Stimulated activated CD8-positive, alpha-beta memory T cell treated with anti-CD3 and anti-CD28 coated beads, Interleukin-12 subunit alpha, Interleukin-12 subunit beta, amount 100 ng/mL, for 24 hours (primary cell): ENCODE measurements around the gene CTSA.
"Not testable (repeated sequence)": the region's sequence is repeated elsewhere in the genome, so short reads cannot be mapped to it uniquely, and the experiment has no call there.

Experiments used
- DNase-seq: peaks from one replicate; pipeline ENCODE4 v3.0.0-alpha.2; 2020; ENCODE audit errors: extremely low read depth

Gene CTSA

DNA sequence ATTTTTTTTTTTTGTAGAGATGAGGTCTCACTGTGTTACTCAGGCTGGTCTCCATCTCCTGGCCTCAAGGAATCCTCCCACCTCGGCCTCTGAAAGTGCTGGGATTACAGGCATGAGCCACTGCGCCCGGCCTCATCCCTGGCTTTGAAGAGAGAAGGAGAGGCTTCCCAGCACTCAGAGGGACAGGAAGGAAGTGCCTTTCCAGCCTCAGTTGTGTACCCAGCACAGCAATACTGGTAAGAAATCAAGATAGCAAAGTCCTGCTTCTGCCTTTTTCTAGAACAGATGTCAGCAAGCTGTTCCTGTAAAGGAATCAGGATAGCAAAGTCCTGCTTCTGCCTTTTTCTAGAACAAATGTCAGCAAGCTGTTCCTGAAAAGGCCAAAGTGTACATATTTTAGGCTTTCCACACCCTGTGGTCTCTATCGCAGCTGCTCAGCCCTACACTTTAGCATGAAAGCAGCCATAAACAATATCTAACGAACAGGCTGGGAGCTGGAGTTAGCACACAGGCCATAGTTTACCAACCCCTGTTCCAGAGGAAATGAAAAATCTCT lies 27.1 kb downstream of the CTSA start:
- DNase-seq = no peak

DNA sequence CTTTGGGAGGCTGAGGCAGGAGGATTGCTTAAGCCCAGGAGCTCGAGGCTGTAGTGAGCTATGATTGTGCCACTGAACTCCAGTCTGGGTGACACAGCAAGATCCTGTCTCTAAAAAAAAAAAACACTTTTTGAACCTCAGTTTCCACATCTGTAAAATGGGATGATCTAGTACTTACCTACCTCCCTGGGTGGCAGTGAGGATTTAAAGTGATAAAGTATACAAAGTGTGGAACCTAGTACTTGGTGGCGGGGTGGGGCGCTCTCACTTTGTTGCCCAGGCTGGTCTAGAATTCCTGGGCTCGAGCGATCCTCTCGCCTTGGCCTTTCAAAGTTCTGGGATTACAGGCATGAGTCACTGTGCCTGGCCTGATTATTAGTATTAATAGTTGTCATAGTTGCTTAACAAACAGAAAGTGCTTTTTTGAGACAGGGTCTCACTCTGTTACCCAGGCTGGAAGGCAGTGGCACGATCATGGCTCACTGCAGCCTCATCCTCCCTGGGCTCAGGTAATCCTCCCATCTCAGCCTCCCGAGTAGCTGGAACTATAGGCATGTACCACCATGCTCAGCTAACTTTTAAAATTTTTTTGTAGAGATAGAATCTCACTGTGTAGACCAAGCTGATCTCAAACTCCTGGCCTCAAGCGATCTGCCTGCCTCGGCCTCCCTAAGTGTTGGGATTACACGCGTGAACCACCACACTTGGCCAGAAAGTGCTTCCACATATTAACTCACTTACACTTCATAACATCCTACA lies 27.8 kb downstream of the CTSA start:
- no peak for DNase-seq

DNA sequence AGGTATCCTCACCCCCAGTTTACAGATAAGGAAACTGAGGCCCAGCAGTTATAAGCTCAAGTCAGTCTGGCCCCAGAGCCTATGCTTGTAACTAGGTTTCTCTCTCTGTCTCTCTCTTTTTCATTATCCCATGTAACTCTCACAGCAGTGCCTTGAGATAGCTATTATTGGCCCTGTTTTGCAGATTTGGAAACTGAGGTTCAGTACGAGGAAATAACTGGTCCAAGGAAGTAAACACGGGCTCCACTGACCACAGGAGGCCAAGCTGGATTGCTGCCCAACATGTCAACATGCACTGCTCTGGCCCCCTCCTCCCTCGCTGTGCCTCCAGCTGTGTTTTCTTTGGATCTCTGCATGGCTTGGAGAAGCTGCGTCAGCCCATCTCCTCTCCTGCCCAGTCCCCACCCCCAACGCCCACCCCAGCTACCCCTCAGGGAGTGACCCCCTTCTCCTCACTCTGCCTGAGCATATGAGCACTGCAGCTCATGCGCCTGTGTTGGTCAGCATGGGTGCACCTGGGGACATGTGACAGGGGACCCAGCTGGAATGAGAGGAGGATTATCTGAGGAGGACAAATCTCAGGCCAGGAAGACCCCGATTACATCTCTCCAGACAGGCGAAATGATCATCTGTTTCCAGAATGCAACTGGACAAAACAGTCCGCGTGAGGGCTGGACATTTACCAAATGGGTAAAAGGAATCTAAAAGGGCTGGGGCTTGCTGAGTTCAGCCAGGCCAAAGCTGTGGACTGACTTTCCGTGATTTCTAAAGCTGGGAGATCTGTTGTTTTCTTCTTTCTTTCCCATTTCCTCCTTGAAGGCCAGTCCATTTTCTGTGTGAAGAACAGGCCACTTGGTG lies 28.6 kb downstream of the CTSA start:
- DNase-seq = no peak

DNA sequence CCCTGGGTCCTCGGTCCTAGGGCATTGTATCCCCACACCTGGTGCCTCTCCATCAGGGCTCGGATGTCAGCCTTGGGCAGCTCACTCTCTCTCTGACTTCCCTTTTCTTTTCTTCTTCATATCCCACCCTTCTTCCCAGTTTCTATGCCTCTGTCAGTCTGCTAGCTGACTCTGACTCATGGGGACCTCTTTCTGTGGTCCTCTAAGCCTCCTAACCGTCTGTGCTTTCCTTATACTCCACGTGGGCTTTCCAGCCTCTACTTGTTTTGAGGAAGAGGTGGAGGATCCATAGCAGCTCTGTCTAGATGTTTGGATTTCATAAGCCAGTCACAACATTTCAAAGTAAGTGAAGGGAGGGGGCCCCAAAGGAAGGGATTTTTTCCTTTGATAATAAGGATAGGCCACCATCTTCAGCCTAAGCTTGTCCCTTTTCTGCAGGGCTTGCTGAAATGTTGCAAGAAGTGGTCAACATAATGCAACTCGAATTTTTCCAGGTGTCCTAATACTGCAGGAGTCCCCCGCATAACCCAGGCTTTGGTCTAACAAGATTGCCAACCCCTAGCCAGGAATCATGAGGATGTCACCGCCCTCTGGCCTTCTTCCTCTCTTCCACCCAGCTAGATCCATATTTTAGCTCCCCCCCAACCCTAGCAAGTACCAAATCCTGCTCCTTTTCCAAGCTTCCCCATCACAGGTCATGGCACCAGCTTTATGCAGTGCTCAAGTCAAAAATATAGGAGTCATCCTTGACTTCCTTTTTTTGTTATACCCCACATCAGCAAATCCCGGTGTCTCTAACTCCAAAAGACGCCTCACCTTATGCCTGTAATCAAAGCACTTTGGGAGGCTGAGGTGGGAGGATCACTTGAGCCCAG lies 29.6 kb downstream of the CTSA start:
- DNase-seq = no peak

DNA sequence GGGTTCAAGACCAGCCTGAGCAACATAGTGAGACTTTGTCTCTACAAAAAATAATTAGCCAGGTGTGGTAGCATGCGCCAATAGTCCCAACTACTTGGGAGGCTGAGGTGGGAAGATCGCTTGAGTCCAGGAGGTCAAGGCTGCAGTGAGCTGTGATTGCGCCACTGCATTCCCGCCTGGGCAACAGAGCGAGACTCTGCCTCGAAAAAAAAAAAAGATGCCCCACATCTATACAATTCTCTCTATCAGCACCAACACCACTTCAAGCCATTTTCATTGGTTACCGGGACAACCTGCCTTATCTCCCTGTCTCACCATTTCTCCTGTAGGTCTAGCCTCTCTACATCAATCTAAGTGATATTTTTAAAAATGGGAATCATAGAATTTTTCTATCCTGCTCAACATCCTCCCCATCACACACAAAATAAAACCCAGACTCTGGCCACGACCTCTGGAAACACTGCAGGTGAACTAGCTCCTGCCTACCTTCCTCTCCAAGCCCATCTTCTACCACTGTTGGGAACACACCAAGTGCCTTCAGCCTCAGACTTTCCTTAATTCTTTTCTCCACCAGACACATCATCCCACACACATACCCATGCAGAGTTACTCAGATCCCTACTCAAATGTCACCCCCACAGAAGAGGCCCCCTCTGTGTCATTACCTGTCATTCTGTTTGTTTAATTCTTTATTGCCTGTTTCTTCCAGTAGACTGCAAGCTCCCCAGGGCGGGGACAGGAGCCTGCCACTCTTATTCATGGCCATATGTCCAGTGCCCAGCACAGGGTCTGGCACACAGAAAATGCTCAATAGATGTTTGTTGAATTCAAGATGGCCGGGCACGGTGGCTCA lies 30.4 kb downstream of the CTSA start:
- DNase-seq = no peak

DNA sequence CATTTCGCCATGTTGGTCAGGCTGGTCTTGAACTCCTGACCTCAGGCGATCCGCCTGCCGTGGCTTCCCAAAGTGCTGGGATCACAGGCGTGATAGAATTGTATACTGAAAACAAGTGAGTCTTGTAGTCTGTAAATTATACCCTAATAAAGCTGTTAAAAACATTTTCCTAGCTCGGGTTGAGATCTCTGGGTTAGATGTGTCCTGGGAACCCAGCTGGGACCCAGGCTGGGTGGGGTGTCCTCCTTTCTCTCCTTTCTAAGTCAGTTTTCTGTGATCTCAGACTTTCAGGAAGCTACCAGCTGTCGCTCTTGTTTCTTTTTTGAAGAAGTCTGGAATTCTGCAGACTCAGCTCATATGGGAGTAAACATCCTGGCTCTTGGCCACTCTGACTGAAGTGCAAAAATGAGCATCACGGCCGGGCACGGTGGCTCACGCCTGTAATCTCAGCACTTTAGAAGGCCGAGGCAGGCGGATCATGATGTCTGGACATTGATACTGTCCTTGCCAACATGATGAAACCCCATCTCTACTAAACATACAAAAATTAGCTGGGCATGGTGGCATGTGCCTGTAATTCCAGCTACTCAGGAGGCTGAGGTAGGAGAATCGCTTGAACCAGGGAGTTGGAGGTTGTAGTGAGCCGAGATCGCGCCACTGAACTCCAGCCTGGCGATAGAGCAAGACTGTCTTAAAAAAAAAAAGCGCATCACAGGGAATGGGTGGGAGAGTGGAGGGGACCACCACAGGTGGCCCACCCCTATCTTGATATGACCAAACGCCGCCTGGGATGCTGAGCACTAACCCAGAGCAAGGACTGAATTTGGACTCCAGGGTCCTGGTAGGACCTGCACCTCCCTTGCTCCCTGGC lies 33.5 kb downstream of the CTSA start:
- no peak for DNase-seq

DNA sequence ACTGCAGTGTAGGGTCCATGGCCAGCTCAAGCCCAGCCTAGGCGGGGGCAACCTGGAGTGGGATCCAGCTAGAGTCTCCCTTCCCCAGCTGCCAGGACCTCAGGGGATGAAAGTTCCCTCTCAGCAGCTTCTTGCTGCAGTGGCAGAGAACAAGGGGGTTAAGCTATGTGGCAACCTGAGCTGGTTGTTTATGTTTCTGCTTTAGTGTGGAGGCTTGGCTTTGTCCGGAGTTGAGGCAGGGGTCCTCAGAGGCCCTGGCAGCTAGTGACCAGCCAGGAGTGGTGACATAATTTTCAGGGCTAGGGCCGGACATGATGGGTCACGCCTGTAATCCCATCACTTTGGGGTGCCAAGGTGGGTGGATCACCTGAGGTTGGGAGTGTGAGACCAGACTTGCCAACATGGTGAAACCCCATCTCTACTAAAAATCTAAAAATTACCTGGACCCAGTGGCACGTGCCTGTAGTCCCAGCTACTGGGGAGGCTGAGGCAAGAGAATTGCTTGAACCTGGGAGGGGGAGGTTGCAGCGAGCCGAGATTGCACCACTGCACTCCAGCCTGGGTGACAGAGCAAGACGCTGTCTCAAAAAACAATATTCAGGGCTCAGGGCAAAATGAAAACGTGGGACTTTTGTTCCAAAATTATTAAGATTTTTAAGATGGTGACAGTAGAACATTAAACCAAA lies 34.8 kb downstream of the CTSA start:
- DNase-seq = no peak

DNA sequence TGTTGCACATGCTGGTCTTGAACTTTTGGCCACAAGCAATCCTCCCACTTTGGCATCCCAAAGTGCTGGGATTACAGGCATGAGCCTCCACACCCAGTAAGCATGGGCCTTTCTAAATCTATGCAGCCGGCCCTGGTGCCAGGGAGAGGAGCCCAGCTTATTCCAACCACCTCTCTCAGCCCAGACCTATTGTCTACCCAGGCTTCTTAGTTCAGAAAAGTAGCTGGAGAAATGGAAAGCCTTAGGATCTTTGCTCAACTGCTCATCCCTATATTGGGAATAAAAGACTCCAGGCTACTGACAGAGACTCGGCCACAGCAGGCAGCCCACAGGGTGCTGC lies 35.6 kb downstream of the CTSA start:
- no peak for DNase-seq

DNA sequence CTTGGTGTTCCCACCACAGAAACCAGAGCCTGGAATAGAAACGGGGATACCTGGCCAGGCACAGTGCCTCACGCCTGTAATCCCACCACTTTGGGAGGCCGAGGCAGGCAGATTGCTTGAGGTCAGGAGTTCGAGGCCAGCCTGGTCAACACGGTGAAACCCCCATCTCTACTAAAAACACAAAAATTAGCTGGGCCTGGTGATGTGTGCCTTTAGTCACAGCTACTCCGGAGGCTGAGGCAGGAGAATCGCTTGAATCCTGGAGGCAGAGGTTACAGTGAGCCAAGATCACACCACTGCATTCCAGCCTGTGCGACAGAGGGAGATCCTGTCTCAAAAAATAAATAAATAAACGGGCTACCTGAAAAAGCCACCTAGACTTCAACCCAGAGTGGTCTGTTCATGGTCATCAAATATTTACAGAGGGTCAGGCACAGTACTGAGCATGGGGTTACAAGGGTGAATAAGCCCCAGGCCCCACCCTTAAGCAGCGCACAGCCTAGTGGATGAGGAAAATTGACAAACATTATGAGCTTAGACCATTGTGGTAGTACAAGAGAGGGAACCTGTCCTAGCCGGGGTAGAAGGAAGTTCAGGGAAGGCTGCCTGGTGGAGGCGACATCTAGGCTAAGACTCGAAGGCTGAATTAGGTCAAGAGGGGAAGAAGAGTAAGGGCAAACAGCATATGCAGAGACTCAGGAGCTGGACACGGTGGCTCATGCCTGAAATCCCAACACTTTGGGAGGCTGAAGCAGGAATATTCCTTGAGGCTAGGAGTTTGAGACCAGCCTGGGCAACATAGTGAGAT lies 36.1 kb downstream of the CTSA start:
- no peak for DNase-seq

DNA sequence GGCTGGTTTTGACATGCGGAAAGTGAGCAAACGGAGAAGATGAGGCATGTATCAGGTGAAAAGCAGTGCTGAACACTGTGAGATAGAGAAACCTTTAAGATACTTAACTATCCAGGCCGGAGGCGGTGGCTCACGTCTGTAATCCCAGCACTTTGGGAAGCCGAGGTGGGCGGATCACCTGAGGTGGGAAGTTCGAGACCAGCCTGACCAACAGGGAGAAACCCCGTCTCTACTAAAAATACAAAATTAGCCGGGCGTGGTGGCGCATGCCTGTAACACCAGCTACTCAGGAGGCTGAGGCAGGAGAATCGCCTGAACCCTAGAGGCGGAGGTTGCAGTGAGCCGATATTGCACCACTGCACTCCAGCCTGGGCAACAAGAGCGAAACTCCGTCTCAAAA lies 40.5 kb downstream of the CTSA start:
- not testable (repeated sequence) for DNase-seq

DNA sequence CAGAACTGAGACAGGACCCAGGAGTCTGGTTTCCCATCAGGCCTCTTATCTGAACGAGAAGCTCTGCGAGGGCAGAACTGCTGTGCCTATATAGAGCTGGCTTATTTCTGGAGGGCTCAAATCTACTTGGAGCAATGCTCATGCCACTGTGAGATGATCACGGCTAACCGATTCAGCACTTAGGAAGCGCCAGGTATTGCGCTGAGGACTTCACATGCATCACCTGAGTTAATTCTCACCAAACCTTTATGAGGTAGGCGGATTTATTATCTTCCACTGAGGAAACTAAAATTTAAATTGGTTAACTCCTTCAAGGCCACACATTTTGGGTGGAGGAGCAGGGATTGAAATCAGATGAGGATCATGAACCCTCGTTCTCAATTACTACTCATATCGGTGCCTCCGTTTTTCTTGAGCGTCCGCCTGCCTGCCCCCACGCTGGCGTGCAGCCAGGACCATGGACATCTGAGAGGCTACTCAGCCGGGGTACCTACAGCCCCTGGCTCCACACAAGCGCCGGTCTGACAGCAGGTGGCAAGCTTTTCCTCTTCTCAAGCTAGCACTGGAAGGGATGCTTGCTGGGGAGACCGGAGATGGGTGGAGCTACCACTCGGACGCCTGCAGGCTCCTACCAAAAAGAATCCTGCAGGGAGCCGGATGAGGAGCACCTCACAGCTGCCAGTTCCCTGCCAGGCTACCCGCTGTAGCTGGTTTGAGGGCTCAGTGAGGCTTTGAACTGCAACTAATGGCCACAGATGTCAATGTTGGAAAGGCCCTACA lies 42.3 kb downstream of the CTSA start:
- DNase-seq = no peak

DNA sequence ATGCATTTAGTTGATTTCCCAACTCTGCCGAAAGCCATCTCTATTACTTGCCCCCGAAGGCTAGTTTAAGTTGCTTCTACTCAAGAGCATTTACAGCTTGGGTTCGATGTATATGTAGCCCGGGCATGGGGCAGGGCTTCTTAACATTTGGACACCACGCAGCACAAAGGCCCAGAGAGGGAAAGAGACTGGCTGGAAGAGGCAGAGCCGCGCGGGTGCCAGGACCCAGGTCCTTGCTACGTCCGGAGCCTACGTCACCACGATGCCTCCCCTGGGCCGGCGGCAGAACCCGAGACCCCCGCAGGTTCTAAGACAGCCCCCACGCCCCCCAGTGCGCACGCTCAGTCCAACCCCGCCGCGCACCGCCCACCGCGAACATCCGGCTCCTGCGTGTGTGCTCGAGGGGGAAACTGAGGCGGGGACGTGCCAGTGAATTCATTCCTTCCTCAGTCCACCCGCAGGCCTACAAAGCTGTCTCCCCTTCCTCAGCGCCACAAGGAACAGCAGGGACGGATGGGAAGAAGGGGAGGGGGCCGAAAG lies 43.0 kb downstream of the CTSA start:
- no peak for DNase-seq

DNA sequence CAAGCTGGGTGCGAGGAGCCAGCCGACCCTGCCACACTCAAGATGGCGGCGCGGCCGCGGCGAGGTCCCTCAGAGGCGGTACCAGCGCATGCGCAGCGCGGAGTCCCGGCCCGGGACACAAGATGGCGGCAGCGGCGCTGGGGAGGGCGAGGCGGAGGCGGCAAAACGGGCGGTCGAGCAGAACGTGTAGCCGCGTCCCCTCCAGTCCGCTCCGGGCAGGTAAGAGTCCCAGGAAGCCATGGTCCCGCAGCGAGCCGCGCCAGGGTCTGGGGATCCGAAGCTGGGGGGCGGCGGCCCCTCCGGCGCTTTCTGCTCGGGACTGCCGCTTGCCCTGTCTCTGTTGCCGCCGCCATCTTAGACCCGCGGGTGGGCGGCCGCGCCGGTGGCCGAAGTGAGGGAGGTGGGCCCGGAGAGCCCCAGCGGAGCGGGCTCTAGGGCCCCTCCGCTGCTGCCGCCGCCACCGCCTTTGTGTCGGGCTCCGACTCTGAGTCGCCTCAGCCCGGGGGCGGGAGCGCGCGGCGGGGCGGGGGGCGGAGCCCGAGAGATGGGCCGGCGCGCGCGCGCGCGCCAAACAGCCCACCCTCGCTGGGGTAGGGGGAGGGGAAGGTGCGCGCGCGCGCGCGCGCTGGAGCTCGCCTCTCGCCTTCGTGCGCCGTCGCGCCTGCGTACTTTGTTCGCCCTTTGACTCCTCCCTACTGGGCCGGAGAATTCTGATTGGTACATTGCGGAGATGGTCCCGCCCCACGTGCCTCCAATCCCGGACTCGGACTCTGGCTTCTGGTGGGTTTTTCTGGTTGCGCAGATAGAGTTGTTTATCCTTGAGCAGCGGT lies 43.7 kb downstream of the CTSA start, which contains the start of gene PCIF1:
TSS of gene PCIF1 (plus strand) at position 98 of the 830 bp plus-strand sequence. CDS start 4,317 bp downstream, outside the sequence.
- DNase-seq = peak; percentile 94

DNA sequence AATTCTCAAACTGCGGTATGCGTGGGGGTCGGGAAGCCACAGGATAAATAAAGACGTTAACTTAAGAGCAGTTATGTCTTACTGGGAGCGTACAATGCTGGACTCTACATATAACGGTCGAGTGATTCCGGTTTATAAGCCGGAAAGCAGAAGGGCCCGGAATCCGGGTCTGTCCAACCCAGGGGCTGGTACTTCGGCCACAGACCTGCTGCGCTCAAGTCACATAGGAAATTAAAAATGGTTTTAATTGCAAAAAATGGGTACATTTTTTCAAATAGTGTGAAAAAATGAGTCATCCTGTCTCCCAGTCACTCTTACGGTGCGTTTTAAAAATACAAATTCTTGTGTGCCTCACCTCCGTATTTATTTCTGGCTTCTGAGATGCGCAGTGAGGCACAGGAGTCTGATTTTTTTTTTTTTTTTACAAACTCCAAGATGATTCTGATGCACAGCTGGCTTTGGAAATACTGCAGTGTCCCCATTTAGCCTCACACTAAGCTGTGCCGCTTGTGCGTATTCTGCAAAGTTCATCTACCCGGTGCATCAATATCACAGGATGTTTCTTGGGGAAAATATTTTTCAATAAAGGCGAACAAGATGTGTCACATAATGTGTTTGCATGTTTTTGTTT lies 44.4 kb downstream of the CTSA start:
- DNase-seq = no peak

DNA sequence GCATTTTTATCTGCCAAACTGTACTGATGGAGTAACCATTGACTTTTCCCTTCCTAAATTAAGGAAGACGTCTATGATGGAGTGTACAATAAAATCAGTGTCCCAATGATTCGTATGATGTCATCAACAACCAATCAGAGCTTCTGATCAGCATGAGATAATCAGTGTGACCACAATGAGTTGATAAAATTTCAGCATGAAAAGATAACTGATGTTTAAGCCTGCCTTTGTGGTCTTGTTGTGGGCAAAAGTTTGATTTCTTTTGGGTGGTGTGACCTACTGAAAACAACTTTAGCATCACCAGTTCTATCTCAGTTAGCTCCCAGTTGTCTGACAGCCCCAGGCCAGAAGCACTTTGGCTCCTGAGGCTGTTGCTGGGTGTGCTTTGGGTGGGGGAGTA lies 46.6 kb downstream of the CTSA start:
- DNase-seq = no peak
